DOHH2 (cell line): ENCODE data around the gene SMURF2.

Experiments
- CTCF ChIP-seq: fragments of 200-600 bp; sonication (generic); IDR thresholded peaks from one replicate; pipeline ENCODE4 v1.5.1; 2014; ENCODE audit warnings: antibody characterized with exemption, mild to moderate bottlenecking, low read depth, low read length; ENCODE audit not compliant: poor library complexity, severe bottlenecking
- EZH2phosphoT487 ChIP-seq: fragments of 200-600 bp; sonication (generic); IDR thresholded peaks from 2 replicates; pipeline ENCODE4 v1.6.1; 2017; ENCODE audit warnings: borderline replicate concordance, mild to moderate bottlenecking, antibody characterized with exemption, low read length, moderate library complexity, mixed read lengths

- TF ChIP-seq CTCF: no peak
- no peak for TF ChIP-seq EZH2phosphoT487
Measured at GRCh38 chr17:64709481-64709880, 47.4 kb upstream of the SMURF2 start.
